Activated effector memory CD4-positive, alpha-beta T cell treated with anti-CD3 and anti-CD28 coated beads, Interleukin-2, amount 50 U/mL, for 16 hours (primary cell): ENCODE measurements around the gene OCLN.
"Not testable (repeated sequence)": the region's sequence is repeated elsewhere in the genome, so short reads cannot be mapped to it uniquely, and the experiment has no call there.

Source experiments
- DNase-seq: peaks from one replicate; pipeline ENCODE4 v3.0.0-alpha.2; 2020

OCLN gene

DNA sequence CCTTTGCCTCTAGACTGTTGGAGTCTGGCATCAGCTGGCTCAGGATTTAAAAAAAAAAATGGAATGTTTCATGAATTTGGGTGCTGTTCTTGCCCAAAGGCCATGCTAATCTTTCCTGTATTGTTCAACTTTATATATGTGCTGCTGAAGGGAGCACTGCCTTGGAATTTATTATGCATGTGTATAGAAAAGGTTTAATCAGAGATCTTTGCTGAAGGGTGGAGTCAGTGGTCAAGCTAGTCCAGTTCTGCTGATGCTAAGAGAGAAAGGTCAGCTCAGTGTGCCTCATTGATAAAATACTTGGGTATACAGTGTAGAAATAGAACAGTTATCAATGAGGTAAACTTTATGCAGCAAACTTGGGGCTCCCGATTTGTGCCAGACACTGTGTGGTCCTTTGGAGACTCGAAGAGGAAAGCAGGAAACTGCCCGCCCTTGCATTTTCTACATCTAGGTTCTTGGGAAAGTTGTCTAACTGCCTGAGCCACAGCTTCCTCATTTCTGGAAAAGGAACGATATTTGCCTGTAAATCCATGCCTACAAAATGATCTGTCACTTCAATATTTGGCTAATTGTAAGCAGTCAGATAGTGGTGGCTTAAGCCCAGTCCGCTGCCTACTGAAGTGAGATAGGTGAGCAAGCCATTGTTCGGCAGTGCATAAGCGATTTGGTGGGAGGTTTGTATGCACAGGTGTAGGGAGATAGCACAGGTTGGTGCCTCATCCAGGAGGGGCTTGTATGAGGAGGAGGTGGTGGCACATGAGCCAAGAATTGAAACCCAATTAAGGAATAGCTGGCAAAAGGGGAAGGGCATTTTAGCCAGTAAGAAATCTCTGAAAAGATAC is 38.2 kb downstream of the OCLN start:
- no peak for DNase-seq

DNA sequence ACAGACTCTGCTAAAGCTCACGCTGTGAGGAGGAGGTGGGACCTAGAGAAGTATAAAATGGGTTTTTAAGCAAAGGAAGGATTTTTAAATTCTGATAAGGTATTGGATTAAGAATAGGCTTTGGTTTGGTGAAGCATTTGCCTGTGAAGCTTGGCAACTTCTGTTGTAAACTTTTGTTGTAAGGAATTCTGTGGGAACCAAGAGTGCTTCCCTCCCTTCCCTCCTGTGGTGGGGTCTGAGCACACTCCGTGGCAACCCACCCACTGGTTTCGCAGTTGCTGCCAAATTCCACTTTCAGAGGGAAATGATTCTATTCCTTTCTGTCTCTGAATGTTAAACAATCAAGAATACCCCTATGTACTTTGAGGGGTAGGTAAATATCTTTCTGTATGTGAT is 38.8 kb downstream of the OCLN start:
- DNase-seq, result no peak

GRCh38 chr5:69537911-69538310 is 45.3 kb downstream of the OCLN start:
- not testable (repeated sequence) for DNase-seq

DNA sequence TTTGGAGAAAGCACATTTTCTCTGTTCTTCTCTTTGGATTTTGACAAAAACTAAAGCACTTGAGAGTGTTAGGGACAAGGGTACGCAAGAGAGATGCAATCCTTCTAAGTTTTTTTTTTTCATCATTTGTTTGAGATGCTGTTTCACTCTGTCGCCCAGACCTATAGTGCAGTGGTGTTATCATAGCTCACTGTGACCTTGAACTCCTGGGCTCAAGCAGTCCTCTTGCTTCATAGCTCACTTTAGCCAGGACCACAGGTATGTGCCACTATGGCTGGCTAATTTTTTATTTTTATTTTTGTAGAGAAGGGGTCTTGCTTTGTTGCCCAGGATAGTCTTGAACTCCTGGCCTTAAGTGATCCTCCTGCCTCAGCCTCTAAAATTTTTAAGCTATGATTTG is 46.1 kb downstream of the OCLN start:
- not testable (repeated sequence) for DNase-seq

GRCh38 chr5:69541347-69541746 is 48.8 kb downstream of the OCLN start:
- DNase-seq, result not testable (repeated sequence)

- not testable (repeated sequence) for DNase-seq
Measured at GRCh38 chr5:69542838-69543618, 50.4 kb downstream of the OCLN start.

DNA sequence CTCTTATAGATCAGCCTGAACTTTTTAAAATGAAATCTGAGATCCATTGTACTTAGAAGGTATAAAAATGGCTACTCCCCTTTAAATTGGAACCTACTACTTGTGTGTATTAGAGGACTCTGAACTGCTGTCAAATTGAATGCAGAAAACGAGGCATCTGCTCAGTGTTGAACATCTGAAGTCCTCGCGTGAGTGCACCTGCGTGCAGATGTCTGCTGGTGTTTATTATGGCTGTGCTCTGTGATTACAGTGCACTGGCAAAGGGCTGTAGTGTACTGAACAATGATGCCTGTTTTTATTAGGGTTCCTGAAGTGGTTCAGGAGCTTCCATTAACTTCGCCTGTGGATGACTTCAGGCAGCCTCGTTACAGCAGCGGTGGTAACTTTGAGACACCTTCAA is 52.0 kb downstream of the OCLN start:
- DNase-seq, result not testable (repeated sequence)

DNA sequence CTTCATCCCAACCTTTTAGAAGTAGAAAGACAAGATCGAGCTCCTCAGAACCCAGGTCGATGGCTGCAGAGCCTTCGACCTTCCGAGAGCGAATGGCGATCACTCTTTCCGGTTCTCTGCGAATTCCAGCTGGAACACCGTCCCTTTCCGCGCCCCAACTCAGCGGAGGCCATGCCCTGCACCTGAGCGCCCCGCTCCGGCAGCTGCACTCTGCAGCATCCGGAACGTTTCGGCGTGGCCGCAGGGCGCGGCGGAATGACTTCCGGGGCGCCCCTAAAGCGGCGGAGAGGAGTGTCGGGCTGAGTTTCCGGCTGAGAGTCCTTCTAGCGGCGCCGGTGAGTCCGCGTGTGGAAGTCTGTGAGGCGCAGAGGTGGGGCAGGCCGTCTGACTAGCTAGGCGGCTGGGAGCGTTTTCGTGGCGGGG is 67.3 kb downstream of the OCLN start, which contains the start of gene GTF2H2C:
Gene GTF2H2C (plus strand): TSS at position 284 of the 423 bp plus-strand sequence. CDS start 4,942 bp downstream, outside the sequence.
- peak; percentile 91 for DNase-seq

- not testable (repeated sequence) for DNase-seq
Measured at GRCh38 chr5:69560587-69561431, 68.2 kb downstream of the OCLN start.

DNA sequence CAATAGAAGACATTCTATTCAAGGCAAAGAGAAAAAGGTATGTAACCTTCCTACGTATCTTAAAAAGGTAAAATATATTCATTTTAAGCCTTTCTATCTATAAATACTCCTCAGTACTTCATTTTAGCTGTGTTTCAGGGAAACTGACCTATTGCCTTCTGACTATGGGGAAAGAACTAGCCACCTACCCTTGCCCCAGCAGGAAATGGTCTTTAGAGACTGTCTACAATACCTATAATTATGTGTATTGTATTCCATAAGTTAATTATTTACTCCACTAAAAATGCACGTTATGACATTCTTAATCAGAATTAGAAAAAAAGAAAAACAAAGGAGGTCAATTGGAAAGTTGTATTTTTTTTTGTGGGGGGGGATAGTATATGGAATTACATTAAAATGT is 73.6 kb downstream of the OCLN start:
- not testable (repeated sequence) for DNase-seq

DNA sequence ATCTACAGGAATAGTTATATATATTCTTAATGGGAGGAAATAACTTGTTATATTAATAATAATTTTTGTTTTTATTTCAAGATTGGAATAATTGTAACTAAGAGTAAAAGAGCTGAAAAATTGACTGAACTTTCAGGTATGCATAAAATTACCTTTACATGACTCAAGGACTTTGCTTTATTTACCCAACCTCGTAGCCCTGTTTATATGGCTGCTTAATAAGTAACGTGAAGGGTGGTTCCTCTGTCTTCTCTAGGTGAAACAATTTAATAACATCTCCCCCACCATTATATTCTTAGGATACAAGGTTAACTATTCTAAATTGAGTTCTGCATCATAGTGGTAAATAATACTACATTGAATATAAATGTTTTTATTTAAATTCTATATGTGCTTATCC is 75.5 kb downstream of the OCLN start:
- DNase-seq, result not testable (repeated sequence)

DNA sequence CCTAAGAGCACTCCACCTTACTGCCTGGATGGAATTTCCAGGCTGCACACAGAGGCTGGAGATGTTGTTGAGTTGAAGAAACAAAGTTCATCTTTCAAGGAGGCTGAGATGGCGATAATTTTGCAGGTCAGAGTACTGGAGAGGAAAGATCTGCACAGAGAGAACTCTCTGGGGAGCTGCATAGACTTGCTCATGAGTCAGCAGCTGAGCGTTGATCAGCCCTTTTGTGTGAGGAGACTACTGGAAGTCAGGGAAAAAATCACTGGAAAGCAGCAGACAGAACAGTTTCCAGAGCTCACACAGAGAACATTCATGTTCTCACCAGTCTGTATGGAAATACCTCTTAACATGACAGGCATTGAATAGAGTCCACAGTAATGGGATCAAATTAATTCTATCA is 90.8 kb downstream of the OCLN start:
- not testable (repeated sequence) for DNase-seq

DNA sequence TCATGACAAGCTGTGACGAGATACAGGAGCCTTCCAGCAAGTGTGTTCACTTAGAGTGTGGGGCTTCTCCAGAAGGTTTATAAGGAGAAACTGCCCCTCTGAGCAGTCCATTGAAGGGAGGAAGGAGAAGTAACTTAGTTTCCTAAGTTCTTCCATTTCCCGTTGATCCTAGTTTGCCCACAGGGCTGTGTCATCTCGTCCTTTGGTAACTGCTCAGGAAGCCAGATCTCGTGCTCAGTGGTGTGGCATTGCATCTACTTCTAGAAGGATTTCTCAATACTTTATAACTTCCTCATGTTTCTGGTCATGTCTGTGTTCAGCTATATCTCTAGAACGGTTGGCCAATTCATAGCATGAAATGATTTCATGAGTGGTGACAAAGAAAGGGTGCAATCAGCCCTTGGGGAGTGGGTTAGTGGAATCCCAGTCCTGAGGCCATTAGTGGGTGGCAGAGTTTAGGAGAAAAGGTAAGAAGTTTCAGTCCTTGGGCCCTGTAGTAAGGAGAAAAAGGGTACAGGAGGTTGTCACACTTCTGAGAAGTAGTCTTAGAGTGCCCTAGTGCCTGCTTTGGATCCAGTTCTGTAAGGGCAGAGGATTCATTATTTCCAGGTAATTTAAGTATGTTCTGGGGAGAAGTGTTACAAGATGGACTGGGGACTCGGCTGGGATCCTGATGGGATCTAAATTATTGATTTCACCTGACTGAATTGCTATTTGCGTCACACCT is 103.7 kb downstream of the OCLN start:
- not testable (repeated sequence) for DNase-seq

GRCh38 chr5:69601947-69602346 is 109.4 kb downstream of the OCLN start:
- not testable (repeated sequence) for DNase-seq

DNA sequence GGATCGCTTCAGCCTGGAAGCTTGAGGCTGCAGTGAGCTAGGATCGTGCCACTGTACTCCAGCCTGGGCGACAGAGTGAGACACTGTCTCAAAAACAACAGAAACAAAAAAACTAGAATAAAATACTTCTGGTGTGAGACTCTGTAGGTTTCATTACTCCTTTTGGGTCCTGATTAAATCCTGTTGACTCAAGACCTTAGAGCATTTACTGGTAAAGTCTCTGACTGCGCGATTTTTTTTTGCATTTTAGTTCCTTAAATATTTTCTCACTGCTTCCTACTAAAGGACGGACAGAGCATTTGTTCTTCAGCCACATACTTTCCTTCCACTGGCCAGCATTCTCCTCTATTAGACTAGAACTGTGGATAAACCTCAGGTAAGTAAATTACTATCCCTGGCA is 114.2 kb downstream of the OCLN start:
- not testable (repeated sequence) for DNase-seq
